Measurements from ENCODE around the gene USO1. TPM values are rescaled to one million over a fixed set of nuclear protein-coding genes. Genes with fewer than 3 reads are reported as not detected.
"Not testable (repeated sequence)": the region's sequence is repeated elsewhere in the genome, so short reads cannot be mapped to it uniquely, and the experiment has no call there.

The USO1 gene
- total RNA-seq, 4 donors from 2014 or later: 49.0 to 79.2 (median 69.8) TPM

- Histone ChIP-seq H3K4me1 (no peaks in the 10 kb centered on the region), H3K9me3 (no peaks in the 10 kb centered on the region), H3K27ac (no peak overlapping the region), H3K4me3 (no peak overlapping the region), H3K36me3 (no peaks in the 10 kb centered on the region), H3K27me3 (no peaks in the 10 kb centered on the region)
- TF ChIP-seq CTCF (IDR thresholded peaks at IDR 0.05): no peak
- TF ChIP-seq POLR2A (IDR thresholded peaks at IDR 0.05): no peak
- WGBS, 2 donors: 83 to 84% methylated on average over 3 of the region's 3 CpGs
- no peak for DNase-seq
- intact Hi-C loops (cut with DNase I): no loop called here
Observed at GRCh38 chr4:75679876-75680575, 44.4 kb upstream of the USO1 start.

- TF ChIP-seq CTCF (IDR thresholded peaks at IDR 0.05) (no peak), POLR2A (IDR thresholded peaks at IDR 0.05) (no peak)
- no peaks in the 10 kb centered on the region for H3K4me1 ChIP-seq
- intact Hi-C loops (cut with DNase I): no loop called here
- H3K9me3 ChIP-seq: no peaks in the 10 kb centered on the region
- DNase-seq: no peak
- no peaks in the 10 kb centered on the region for H3K27me3 ChIP-seq
- H3K36me3 ChIP-seq: no peaks in the 10 kb centered on the region
- no peak overlapping the region for H3K27ac ChIP-seq
- WGBS, 2 donors: 92 to 94% methylated on average over 6 of the region's 6 CpGs
- H3K4me3 ChIP-seq: no peak overlapping the region
Observed at GRCh38 chr4:75683482-75684155, 40.8 kb upstream of the USO1 start.

GRCh38 chr4:75685546-75686189 lies 38.7 kb upstream of the USO1 start:
- Histone ChIP-seq H3K4me1 (no peaks in the 10 kb centered on the region), H3K9me3 (no peaks in the 10 kb centered on the region), H3K4me3 (no peak overlapping the region), H3K27ac (no peak overlapping the region), H3K27me3 (no peaks in the 10 kb centered on the region), H3K36me3 (no peaks in the 10 kb centered on the region)
- 54 to 82% methylated on average over 2 of the region's 2 CpGs for WGBS, 2 donors
- TF ChIP-seq POLR2A (IDR thresholded peaks at IDR 0.05): no peak
- TF ChIP-seq CTCF (IDR thresholded peaks at IDR 0.05): no peak
- no peak for DNase-seq
- intact Hi-C loops (cut with DNase I): no loop called here

GRCh38 chr4:75686346-75686745 lies 38.0 kb upstream of the USO1 start:
- WGBS, 2 donors: 66 to 100% methylated on average over 1 to 3 of the region's 3 CpGs
- Histone ChIP-seq H3K9me3 (no peaks in the 10 kb centered on the region), H3K4me1 (no peaks in the 10 kb centered on the region), H3K27ac (no peak overlapping the region), H3K36me3 (peaks cover 0 to 2% (median 0%) of the 10 kb centered on the region in 3 donors), H3K4me3 (no peak overlapping the region), H3K27me3 (no peaks in the 10 kb centered on the region)
- no peak for TF ChIP-seq POLR2A (IDR thresholded peaks at IDR 0.05)
- TF ChIP-seq CTCF (IDR thresholded peaks at IDR 0.05): no peak
- DNase-seq: no peak
- intact Hi-C loops (cut with DNase I): no loop called here

- H3K4me1 ChIP-seq; H3K9me3 ChIP-seq; H3K36me3 ChIP-seq; H3K27ac ChIP-seq; DNase-seq; H3K4me3 ChIP-seq; intact Hi-C loops (cut with DNase I); H3K27me3 ChIP-seq: not testable (repeated sequence)
- 83 to 100% methylated on average over 1 of the region's 1 CpG for WGBS, 2 donors
Observed at GRCh38 chr4:75687125-75687524, 37.3 kb upstream of the USO1 start.

- not testable (repeated sequence) for DNase-seq, H3K4me1 ChIP-seq
- 97 to 98% methylated on average over 2 to 5 of the region's 5 CpGs for whole genome bisulfite sequencing, 2 donors
Observed at GRCh38 chr4:75692066-75692465, 32.3 kb upstream of the USO1 start.

More at GRCh38 chr4:75692066-75692465, 32.3 kb upstream of the USO1 start:
- H3K27me3 ChIP-seq; H3K27ac ChIP-seq; H3K9me3 ChIP-seq; intact Hi-C loops (cut with DNase I); H3K4me3 ChIP-seq: not testable (repeated sequence)
- H3K36me3 ChIP-seq: peaks cover 0 to 22% (median 0%) of the 10 kb centered on the region in 3 donors
